Activated CD4-positive, alpha-beta T cell treated with anti-CD3 and anti-CD28 coated beads for 24 hours (primary cell): ENCODE data around the gene PRKAA2.

Experiments
- DNase-seq, 2 donors: peaks; one replicate each; pipeline ENCODE4 v3.0.0-alpha.2; 2020; ENCODE audit warnings: low read depth in 2 of 2

Gene PRKAA2

DNA sequence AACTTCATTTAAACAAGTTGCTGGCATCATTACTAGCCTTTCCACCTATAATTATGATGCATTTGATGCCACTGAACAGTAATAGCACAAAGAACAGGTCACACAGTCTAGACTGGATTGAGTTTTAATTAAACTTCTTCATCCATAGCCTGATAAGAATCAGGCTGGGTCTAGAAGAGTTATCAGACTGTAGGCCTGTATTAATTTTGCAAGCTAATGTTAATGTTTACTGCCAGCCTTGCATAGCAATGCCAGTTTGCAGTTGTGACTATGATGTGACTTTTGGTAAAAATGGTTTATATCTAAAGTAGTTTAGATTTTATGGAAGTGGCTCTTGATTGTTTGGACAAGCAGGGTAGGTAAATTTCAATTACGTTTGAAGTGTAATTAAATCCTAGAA is 68.0 kb downstream of the PRKAA2 start:
- no peak for DNase-seq

DNA sequence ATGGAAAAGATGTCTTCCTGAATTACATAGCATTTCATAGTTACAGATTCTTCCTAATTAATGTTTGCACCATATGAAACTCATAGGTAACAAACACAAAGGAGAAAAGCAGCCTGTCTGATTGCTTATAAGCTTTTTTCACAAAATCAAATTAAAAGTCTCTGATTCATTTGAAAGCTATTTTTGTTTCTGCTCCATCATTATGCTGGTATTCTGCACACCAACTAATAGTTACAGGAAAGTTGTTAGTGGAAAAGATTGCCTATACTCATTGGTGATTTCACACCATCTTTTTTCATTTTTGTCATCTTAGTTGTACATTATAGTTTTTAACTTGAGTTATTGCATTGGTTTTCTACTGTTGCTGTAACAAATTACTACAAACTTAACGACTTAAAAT is 70.0 kb downstream of the PRKAA2 start:
- DNase-seq = no peak

DNA sequence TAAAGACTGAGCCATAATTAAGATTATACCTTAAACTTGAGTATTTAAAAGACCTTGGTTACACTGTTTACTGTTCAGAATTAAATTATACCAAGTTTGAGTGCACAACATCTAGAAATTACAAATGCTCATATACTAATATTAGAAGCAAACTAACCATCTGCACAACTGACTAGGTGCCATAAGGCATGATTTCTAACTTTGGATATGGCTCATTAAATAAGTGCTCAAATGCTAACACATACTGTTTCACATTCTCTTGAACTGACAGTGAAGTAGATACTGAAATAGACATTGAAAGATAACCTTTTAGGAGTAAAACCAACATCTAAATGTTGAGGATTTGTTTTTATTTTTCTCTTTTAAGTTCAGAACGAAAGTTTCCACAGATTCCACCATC is 74.1 kb downstream of the PRKAA2 start:
- no peak for DNase-seq

DNA sequence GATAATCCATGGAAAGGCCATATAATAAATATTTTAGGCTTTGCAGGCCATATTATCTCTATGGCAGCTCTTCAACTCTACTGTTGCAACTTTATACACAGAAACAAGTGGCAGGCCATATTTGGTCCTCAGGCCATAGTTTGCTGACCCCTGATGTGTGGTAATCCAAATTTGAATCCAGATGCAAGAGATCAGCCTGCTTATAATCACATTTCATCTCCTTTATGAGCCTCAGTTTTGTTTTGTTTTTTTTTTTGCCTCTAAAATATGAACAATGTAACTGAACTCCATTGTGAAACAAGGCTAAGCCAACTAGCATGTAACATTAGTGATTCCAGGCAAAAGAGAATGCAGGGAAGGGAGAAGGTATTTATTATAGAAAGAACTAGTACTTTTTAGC is 81.6 kb downstream of the PRKAA2 start:
- no peak for DNase-seq

DNA sequence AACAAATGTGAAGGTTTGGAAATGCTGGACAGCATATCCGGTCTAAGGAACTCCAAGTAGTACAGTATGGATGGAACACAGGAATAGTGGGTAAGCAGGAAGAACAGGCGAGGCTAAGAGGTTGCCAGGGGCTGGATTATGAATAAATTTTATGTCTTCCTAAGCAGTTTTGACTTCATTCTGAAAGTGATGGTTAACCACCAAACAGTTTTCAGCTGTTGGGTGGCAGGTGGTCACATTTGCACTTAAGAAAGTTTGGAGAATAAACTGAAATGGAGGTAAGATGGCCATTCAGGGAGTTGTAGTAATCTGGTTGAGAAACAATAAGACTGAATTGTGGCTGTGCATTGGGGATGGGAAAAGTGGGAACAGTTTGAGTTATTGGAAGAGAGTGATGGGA is 83.8 kb downstream of the PRKAA2 start:
- DNase-seq = no peak

DNA sequence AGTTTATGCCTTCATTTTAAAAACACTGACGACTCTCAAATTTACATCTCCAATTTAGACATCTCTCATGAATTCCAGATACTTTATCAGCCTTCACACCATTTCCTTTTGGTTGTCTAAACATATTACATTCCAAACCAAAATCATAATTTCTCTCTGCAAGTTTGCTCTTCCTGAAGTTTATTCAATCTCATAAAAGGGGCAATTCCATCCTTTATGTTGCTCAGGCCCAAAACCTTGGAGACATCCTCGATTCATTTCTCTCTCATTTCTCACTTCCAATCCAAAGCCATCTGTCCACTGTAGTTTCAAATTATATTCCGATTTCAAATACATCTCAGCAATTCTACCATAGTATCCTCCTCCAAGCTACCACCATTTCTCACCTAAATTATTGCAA is 100.1 kb downstream of the PRKAA2 start:
- DNase-seq = no peak

DNA sequence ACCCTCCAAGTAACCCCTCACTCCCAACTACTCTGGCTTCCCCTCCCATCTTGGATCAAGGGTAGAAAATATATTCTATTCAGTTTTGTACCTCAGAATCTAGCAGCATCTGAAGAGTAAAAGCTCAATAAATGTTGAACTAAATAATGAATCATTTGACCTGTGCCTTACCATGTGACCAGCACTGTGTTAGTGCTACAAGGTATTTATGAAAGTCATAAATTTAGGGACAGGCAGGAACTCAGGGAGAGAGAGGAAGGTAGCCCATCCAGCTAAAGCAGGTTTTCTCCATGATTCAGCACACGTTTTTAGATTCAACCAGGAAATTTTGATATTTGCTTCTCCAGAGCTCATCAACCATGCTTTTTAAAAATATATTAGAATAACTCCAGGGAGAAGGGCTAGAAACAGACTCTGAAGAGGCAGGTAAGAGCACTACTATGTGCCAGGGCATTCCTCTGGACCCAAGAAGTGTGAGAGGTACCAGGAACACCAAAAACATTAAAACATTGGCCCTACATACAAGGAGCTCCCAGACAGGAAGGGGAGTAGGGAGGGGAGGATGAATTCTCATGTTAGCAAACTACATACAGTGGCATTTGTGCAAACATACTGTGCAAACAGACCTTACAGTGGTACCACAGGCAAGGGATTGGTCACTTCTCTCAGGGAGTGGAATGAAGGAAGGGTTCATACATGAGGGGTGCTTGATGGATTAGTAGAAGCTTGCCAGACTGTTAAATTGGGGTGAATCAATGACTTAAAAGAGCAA is 109.8 kb downstream of the PRKAA2 start:
- no peak for DNase-seq

DNA sequence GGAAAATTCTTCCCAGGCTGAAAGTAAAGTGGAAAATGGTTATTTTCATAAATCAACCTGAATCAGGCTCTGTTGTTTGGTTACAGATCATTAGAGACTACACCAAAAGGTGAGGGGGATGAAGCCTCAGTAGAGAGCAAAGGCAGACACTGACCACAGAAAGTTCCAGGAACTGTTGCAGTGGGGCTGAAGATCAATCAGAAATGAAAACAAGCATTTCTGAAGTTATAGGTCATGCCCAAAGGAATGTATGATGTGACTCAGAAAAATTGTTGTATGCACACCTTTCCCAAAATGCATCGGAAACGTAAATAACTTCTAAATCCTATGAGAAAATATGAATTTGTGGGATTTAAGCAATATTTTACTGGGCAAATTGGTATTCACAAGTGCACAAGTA is 110.8 kb downstream of the PRKAA2 start:
- no peak for DNase-seq

DNA sequence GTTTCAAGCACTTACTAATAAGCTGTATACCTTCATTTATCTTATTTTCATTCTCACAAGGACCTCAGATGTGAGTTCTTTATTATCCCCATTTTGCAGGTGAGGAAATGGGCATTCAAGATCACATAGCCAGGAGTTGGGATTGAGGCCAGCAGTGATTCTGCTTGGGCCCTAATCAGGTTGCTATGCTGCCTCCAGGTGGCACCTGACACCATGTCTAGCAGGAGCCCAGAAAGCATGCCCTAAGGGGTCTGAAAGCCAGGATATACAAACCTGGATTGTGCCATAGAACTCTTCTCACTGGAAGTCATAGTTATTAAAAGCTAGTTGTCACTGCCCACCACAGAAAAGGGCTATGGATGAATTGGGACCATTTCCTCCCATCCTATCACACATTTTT is 113.0 kb downstream of the PRKAA2 start:
- no peak for DNase-seq

DNA sequence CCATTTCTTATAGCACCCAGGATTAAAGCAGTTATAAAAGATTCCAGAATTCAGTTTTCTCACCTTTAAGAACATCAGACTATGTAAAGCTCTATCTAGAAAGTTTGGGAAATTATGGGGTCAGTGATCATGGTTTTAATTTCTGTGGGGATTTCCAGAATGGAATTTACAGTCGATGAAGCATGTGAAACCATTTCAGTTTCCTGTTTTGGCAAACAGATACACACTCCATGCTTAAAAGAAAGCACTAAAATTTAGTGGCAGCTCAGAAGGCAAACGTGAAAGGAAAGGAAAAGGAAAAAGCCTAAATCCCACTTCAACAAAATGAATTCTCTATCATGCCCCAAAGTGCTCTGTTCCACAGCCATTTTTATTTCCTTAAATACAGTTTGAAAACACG is 113.7 kb downstream of the PRKAA2 start:
- DNase-seq = no peak
